HG02885 (cell line): ENCODE measurements around the gene VEPH1.

Experiments used
- ATAC-seq: cut with Tn5 transposase; IDR thresholded peaks from one replicate; pipeline ENCODE4 v1.9.1; 2021; ENCODE audit warnings: mild to moderate bottlenecking; ENCODE audit not compliant: unreplicated experiment, poor library complexity

VEPH1 gene

DNA sequence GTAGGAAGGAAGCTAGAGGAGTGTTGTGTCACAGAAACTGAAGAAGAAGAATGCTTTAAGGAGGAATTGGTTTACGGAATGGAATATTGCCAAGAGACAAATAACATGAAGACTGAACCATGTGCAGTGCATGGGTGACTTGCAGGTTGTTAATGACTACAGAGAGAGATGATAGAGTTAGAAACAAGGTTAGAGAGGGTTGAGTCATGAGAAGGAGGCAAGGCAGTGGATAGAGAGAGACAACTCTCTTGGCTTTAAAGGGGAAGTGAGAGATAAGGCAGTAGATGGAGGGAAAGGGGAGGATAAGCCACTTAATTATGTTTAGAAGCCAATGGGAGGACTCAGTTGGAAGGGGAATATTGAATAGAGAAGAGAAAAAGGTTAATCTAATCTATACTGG, 224.0 kb downstream of the VEPH1 start:
- ATAC-seq: no peak

DNA sequence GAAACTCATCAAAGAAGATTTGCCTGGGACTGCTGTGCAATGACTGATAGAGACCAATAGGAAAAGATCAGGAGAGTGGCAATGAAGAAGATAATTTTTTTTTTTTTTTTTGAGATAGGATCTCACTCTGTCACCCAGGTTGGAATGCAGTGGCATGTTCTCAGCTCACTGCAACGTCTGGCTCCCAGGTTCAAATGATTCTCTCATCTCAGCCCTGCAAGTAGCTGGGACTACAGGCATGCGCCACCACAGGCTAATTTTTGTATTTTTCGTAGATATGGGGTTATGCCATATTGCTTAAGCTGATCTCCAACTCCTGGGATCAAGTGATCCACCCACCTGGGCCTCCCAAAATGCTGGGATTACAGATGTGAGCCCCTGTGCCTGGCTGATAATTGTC, 226.4 kb downstream of the VEPH1 start:
- no peak for ATAC-seq

DNA sequence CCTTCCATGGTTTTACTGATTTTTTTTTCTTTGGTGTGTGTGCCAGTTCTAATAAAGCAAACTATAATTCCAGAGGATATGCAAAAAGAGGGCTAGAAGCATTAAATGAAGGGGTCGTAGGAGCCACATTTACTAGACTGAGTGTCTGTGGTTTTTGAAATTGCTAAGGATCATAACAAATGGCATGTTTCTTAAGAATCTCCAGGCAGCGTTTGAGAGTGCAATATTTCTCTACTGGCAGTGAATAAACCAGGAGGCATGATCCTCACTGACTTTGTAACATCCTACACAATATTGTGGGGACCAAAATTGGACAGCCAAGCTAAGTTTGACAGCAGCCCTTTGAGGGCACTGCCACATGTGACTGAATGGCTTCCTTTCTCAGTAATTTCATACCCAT, 227.4 kb downstream of the VEPH1 start:
- ATAC-seq: no peak

DNA sequence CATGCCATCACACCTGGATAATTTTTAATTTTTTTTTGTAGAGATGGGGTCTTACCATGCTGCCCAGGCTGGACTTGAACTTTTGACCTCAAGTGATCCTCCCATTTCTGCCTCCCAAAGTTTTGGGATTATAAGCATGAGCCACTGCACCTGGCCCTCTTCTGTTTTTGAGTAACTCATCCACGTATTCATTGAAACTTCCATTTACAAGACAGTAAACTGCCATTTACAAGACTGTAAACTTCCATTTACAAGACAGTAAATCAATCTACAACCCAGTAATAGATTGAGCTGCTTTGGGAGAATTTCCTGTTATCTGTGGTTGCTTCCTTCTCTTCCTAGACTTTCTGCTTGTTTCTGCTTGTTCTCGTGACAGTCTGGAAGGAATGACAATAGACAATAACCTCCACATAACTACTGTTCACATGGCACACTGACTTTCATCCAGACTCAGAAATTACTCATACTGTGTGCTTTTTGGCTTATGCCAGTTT, 228.5 kb downstream of the VEPH1 start:
- no peak for ATAC-seq

DNA sequence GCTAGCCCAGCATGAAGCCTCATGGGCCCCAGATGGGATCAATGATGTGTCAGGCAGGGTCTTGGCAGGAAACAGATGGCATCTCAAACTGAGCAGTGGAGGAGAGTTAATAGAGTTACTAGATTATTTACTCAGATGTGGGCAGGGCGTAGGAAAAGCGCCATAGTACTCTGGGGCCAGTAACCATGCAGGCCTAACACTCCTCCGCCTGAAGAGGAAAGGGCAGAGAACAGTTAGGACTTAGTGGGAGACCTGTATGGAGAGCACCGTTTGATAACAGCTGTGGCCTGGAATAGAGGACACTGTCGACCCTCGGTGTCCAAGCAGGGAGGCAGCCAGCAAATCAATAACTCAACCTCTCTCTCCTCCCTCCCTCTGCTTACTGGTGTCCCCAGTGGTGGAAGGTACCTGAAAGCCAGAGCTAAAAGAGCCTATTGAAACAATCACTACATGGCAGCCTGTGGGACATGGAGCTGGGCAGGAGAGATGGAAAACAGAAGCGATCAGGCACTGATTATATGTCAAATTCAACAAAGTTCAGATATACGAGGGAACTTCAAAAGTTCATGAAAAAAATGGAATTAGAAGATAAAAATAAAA, 231.8 kb downstream of the VEPH1 start:
- ATAC-seq: no peak

DNA sequence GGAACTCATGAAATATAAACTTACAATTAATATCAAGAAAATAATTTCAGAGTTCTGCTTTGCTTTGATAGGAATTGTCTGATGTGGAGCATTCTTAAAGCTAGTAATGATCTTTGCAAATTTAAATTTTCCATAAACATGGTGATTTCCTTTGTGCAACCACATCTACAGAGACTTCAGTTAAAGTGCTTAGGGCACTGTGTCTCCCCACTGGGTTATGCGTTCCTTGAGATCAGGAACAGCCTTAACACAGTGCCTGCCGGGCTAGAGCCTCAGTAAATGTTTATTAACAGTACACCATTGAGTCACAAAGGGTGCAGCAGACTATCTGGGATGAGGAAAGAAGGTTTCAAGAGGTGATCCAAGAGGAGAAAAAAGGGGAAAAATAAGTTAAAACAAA, 235.2 kb downstream of the VEPH1 start:
- ATAC-seq: no peak

DNA sequence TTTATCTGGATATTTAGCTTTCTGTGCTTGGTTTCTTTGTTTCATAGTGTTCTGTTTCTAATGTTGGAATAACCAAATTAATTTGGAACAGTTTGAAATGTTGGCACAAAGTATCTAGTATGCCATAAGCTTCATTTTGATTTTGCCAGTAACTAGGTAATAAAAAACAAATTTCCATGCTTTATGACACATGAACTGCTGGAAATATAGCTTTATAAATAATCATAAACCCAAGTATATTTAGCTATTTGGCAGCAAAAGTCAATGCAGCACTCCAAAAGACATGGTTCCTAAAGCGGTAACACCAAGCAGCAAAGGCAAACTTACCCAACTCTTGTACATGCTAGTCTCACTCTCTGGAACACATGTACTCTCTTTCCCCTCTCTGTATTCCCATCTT, 237.3 kb downstream of the VEPH1 start:
- no peak for ATAC-seq

DNA sequence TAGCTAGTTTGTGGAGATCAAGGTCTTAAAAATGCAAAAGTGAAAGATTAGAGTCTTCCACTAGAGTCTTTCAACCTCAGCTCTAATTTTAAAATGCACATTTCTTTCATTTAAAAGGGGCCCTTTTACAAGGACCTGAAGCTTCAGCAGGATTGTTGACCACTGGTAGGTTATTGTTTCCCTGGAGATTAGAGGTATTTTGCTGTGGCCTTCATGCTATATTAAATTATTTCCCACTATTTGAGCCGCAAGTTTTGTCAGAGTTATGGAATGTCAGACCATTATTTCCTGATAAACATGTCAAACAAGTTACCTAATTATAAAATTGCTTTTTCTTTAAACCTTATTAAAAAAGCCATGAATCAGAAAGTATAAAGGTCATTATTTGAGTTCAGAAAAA, 240.2 kb downstream of the VEPH1 start:
- no peak for ATAC-seq

DNA sequence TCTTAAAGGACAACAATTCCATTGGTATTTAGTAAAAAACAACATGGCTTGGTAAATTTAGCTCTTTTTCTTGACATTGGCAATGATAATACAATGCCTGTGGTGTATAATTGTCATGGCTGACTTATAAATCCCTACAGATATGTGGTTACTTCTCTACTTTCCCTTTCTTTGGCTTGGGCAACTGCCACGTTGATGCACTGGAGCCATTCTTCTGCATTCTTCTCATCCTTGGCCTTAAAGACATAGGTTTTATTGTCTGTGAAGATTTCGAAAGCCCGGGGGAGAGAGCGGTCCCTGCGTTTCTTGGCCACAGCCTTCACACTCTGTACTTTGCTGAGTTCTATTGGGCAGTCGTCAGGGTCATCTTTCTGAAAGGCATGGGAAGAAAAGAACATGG, 242.2 kb downstream of the VEPH1 start:
- no peak for ATAC-seq

DNA sequence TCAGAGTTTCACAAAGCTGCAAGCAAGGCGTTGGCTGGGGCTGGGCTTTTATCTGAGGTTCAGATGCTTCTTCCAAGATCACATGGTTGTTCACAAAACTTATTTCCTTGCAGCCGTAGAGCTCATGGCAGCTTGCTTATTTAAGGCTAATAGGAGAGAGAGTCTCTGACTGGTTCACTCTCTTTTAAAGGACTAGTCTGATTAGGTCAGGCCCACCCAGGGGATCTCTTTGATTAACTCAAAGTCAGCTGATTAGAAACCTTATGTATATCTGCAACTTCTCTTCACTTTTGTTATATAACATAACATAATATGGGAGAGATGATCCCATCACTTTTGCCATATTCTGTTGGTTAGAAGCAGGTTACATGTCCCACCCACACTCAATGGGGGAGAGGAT, 243.4 kb downstream of the VEPH1 start:
- ATAC-seq: no peak

DNA sequence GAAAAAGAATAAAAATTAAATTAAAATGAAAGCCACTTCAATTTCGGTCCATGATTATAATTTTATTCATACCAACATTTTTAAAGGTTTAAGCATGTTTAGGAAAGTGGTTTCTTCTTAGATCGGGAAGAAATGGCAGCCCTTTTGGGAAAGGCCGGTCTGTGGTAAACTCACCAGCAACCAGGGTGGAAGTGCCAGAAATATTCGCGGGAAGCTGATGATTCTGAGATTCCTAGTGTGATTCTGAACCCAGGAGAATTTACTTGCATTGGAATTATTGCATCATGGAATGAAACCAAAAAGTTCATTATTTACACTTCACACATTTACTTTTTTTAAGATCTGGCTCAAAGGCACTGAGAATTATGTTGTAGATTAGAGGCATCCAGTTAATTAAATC, 246.1 kb downstream of the VEPH1 start:
- no peak for ATAC-seq

DNA sequence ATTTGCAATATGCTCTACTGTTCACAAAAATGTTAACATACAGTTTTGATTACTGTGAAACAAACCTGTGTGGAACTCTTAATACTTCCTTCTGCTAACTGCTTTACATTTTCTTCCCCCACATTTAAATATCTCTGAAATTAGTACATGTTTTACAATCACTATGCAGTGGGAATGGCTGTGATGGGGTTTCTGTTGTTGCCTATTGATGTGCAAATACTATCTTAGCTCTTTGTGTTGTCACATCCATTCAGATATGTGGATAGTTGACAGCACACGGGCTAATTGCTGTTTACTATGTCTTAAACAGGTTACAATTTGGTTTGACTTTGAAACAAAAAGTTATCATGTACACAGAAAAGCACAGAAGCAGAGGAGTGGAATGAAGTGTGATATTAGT, 247.4 kb downstream of the VEPH1 start:
- no peak for ATAC-seq

DNA sequence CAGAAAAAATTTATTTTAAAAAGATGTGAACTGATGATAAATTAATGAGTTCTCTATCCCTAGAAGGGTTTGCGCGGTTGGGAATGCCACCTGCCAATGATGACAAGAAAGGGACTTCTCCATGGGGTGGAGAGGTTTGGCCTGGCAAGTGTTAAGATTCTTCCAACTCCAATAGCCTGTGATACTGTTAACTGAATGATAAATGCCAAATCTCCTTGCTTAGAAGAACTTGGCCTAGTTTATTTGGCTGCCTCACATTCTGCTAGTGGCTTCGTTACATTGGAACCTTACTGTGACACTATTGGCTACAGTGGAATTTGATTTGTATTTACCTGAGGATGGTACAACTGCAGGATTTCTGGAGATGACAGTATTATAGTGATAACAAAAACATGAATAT, 251.5 kb downstream of the VEPH1 start:
- ATAC-seq: no peak

DNA sequence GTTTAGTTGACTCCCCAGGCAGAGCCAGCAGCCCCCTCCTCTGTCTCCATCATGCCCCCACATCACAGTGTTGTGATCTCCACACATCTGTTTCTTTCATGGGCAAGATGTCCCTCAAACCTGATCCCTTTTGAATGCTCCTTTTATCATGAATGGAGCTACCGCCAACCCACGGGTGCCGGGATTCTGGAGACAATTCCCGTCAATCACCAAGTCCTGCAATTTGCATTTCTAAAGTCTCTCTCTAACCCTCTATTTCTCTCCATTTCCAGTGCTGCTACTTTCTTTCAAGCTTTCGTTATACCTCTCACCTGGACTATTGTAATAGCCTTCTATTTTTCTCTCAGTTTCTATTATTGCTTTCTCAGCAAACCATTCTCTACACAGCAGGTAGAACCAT, 253.6 kb downstream of the VEPH1 start:
- ATAC-seq: no peak

DNA sequence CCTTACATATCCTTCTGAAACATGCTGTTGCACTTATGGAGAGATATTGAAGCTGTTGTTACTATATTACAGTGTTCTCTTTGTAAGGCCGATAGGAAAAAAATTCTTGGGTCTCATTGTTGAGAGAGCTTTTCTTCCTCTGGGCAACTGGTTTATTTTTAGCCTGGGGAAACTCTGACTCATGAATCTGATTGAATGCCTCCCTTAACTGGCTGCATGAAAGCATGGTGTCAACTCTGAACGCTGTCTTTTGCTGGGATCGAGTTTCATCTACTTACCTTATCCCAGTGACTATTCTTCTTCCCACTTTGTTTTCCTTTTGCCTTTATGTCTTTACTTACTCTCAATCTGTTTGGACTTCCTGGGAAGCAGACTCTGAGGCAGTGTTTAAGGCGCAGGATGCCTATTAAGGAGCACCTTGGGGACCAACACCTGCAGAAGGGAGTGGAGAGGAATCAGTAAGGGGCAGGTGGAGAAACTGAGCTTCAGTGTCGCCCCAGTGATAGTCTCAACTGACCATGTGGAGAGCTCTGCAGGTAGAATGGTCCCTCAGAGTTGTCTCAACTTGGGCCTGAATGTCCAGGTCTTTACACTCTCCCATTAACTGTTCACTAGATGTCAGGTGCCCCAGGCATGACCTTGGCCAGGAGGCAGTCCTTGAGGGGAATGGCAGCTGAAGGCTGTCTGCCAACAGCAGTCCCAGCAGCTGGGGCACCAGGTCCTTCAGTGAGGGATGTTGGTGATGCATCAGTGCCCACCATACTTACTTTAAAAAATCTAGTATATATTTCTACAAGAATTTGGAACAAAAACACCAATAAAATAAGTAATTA, 254.4 kb downstream of the VEPH1 start:
- no peak for ATAC-seq

DNA sequence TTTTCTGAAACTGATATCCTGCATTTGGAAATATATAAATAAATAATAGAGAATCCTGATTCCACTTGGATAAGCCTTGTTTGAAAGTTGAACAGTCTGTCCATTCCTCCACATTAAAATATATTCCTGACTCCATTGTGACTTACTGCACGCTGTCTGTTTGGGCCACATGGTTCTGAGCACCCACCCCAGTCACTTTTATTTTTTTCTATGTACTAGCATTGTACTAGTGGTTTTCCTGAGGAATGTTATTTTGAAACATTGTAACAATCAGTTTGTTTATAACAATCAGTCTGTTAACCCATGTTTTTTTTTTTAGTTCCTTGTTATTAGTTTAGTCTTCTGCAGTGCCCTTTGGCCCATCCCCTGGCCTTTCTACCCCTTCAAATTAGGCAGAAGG, 255.8 kb downstream of the VEPH1 start:
- ATAC-seq: no peak

DNA sequence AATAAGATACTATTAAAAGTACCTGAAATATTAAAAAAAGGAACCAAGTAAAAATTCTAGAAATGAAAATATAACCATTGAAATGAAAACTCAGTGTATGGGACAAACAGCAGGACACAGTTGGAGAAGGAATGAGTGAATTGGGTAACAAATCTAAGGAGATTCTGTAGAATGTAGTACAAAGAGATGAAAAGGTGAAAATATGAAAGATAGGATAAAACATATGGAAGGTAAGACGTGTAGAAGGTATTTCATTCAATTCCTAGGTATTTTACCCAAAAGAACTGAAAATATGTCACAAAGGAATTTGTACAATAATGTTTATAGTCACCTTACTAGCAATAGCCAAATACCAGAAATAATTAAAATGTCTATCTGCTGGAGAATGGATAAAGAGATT, 260.4 kb downstream of the VEPH1 start:
- no peak for ATAC-seq

DNA sequence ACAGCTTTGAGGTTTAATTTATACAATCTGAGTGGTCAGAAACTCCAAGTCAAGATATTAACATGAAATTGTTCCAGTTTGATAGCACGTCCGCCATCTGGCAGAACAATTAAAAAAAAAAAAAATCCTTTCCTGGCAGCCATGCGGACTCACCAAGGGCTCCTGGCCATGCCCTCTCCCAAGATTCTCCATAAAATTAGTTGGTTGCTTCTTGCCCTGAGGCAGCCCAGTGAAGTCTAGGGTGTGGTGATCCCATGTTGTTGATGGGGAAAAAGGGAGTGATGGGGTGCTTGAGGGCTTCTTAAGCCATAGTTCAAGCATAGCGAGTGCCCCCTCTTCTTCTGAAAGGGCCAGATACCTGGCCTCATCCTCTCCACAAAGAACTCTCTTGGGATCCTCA, 261.6 kb downstream of the VEPH1 start:
- no peak for ATAC-seq

DNA sequence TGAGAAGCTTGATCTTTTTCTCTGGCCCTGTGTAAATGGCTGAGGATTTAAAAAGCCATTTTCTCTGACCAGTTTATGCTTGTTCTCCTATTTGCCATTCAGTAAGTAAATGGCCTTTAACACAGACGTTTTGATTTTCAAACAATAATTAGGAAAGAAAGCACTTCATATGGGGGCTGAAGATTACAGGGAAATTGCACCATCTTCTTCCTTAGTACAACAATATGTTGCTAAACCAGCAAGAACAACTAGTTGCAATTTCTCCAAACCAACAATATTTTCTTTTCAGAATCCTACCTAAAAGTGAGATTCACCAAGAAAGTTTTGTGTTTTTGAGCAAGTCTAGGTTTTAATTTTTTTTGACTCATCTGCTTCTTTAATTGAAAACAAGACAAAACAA, 262.8 kb downstream of the VEPH1 start:
- ATAC-seq: no peak

DNA sequence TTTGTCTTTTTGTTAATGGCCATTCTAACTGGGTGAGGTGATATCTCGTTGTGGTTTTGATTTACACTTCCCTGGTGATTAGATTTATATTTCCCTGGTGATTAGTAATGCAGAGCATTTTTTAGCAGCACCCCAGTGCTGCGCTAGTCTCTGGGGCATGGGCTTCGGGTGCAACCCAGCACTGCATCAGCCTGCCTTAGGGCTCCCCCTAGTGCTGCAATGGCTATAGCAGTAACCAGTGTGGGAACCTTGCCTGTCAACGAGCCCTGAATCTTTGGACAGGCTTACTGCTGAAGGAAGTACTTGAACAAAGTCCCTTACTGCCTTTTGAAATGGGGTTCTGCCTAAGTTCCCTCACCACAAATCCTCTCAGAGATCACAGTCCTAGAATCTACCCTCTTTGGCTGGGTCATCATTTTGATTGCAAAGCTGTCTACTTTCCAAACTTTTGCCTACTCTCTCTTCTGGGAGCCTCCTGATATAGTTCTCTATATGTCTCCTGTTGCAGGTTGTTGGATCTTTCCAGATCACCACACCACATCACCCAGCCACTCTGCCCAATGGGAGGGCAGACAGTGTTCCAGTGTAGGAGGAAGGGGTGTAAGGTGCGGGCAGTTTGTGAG, 264.0 kb downstream of the VEPH1 start:
- ATAC-seq: peak; percentile 100

DNA sequence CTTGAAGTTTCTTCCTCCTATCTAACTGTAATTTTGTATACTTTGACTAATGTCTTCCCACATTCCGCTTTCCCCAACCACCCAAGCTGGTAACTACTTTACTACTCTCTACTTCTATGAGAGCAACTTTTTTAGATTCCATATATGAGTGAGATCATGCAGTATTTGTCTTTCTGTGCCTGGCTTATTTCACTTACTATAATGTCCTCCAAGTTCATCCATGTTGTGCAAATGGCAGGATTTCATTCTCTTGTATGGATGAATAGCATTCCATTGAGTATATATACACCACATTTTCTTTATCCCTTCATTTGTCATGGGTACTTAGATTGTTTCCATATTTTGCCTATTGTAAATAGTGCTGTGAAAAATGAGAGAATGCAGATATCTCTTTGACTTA, 264.8 kb downstream of the VEPH1 start:
- ATAC-seq: no peak

DNA sequence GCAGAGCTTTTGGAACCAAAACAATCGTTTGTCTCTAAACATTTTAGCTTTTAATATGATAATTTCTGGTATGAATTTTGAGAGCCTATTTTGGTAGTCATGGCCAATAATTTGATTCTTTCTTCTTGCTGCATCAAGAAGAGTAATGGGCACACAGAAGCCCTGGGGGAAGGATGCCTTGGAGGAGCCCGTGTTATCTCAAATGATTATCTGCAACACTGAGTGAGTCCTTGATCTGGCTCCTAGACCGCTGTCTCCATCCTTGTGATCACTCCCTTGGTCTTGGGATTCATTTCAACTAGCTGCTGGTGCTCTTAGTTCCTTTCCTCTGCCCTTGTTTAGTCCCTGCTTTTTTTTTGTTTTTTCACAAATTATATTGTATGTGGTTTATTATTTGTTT, 265.3 kb downstream of the VEPH1 start:
- ATAC-seq: no peak
